AG09319 (cell line): Measurements from ENCODE around the gene PDSS2.

Experiments used
- DNase-seq: peaks from one replicate; pipeline ENCODE4 v3.0.0-alpha.2; 2010; ENCODE audit warnings: low read depth; ENCODE audit errors: extremely low read depth
- CTCF ChIP-seq: IDR thresholded peaks from 2 replicates; pipeline ENCODE4 v1.5.1; 2011; ENCODE audit warnings: low read depth, mild to moderate bottlenecking, inconsistent platforms, low read length, moderate library complexity

PDSS2 gene

GRCh38 chr6:107107791-107108190 is 351.6 kb downstream of the PDSS2 start:
- DNase-seq: no peak
- no peak for TF ChIP-seq CTCF

GRCh38 chr6:107106165-107106564 is 353.2 kb downstream of the PDSS2 start:
- no peak for TF ChIP-seq CTCF
- DNase-seq: no peak

- TF ChIP-seq CTCF: no peak
Measured at GRCh38 chr6:107105511-107106116, 353.8 kb downstream of the PDSS2 start.

GRCh38 chr6:107103082-107103481 is 356.3 kb downstream of the PDSS2 start:
- TF ChIP-seq CTCF: no peak
- DNase-seq: no peak

More at GRCh38 chr6:107105511-107106116, 353.8 kb downstream of the PDSS2 start:
- DNase-seq: no peak
